HepG2 (cell line): ENCODE data around the gene BTBD3. TPM values are rescaled to one million over a fixed set of nuclear protein-coding genes. Genes with fewer than 3 reads are reported as not detected.

Experiments
- CERS6 ChIP-seq: sonication (generic); formaldehyde crosslinking; IDR thresholded peaks from 2 replicates; pipeline ENCODE4 v1.5.0; 2020; ENCODE audit warnings: missing genetic modification reagents
- FLYWCH1 ChIP-seq: sonication (generic); formaldehyde crosslinking; IDR thresholded peaks from 2 replicates; pipeline ENCODE4 v1.8.1; 2023; ENCODE audit warnings: mild to moderate bottlenecking, missing genetic modification reagents
- FOXO1 ChIP-seq: sonication (generic); formaldehyde crosslinking; IDR thresholded peaks from 2 replicates; pipeline ENCODE4 v1.4.0; 2020; ENCODE audit warnings: missing genetic modification reagents
- MED1 ChIP-seq: sonication (generic); formaldehyde crosslinking; IDR thresholded peaks from 2 replicates; pipeline ENCODE4 v1.4.0; 2020; ENCODE audit warnings: missing genetic modification reagents
- NR3C1 ChIP-seq: sonication (generic); formaldehyde crosslinking; IDR thresholded peaks from 2 replicates; pipeline ENCODE4 v1.4.0; 2020; ENCODE audit warnings: missing genetic modification reagents
- PHB2 ChIP-seq: fragments of 450-650 bp; IDR thresholded peaks from 2 replicates; pipeline ENCODE4 v1.6.1; 2018; ENCODE audit not compliant: partially characterized antibody
- SIN3A ChIP-seq: IDR thresholded peaks from 2 replicates; pipeline ENCODE4 v1.6.1; 2011; ENCODE audit warnings: low read depth, mild to moderate bottlenecking, control low read depth, low read length, borderline replicate concordance
- SOX6 ChIP-seq, 2 experiments: fragments of 450-650 bp in 1 of 2; sonication (generic) in 1 of 2; formaldehyde crosslinking in 1 of 2; IDR thresholded peaks; 2 replicates each; pipeline versions ENCODE4 v1.4.0 to v1.6.1; 2017 to 2020; ENCODE audit warnings: antibody characterized with exemption in 1 of 2, mild to moderate bottlenecking in 1 of 2, missing genetic modification reagents in 1 of 2
- WIZ ChIP-seq: sonication (generic); formaldehyde crosslinking; IDR thresholded peaks from 2 replicates; pipeline ENCODE4 v1.5.1; 2020; ENCODE audit warnings: mild to moderate bottlenecking, missing genetic modification reagents
- ZMYM2 ChIP-seq: sonication (generic); formaldehyde crosslinking; IDR thresholded peaks from 2 replicates; pipeline ENCODE4 v1.8.0; 2022; ENCODE audit warnings: mild to moderate bottlenecking, missing genetic modification reagents
- ZNF235 ChIP-seq: sonication (generic); formaldehyde crosslinking; IDR thresholded peaks from 2 replicates; pipeline ENCODE4 v1.8.1; 2023; ENCODE audit warnings: mild to moderate bottlenecking, missing genetic modification reagents, borderline replicate concordance
- ZNF333 ChIP-seq: sonication (generic); formaldehyde crosslinking; IDR thresholded peaks from 2 replicates; pipeline ENCODE4 v1.4.0; 2020; ENCODE audit warnings: mild to moderate bottlenecking, missing genetic modification reagents, borderline replicate concordance
- ZNF451 ChIP-seq: sonication (generic); formaldehyde crosslinking; IDR thresholded peaks from 2 replicates; pipeline ENCODE4 v1.5.0; 2020; ENCODE audit warnings: mild to moderate bottlenecking, missing genetic modification reagents
- ZNF674 ChIP-seq: sonication (generic); formaldehyde crosslinking; IDR thresholded peaks from 2 replicates; pipeline ENCODE4 v1.5.0; 2020; ENCODE audit warnings: low read depth, mild to moderate bottlenecking, missing genetic modification reagents
- ZNF746 ChIP-seq: sonication (generic); formaldehyde crosslinking; IDR thresholded peaks from 2 replicates; pipeline ENCODE4 v1.8.0; 2022; ENCODE audit warnings: mild to moderate bottlenecking, missing genetic modification reagents
- ZNF749 ChIP-seq: sonication (generic); formaldehyde crosslinking; IDR thresholded peaks from 2 replicates; pipeline ENCODE4 v1.8.0; 2022; ENCODE audit warnings: mild to moderate bottlenecking, missing genetic modification reagents, moderate library complexity, borderline replicate concordance
- ZNF773 ChIP-seq: sonication (generic); formaldehyde crosslinking; IDR thresholded peaks from 2 replicates; pipeline ENCODE4 v1.4.0; 2020; ENCODE audit warnings: missing genetic modification reagents, borderline replicate concordance
- ZSCAN5A ChIP-seq: sonication (generic); formaldehyde crosslinking; IDR thresholded peaks from 2 replicates; pipeline ENCODE4 v1.8.0; 2022; ENCODE audit warnings: mild to moderate bottlenecking, missing genetic modification reagents, borderline replicate concordance
- polyA plus RNA-seq, 8 experiments: library from polyadenylated mRNA; depleted of rRNA in 3 of 8; stranded (reverse) in 7 of 8; unstranded in 1 of 8; fragments of >200 nt; fragmentation: Illumina TruSeq in 4 of 8; extraction: Trizol in 4 of 8; gene quantifications; 2 replicates each; pipeline versions ENCODE4 v1.2.1 to v1.2.3, GENCODE V29; 2011 to 2016; ENCODE audit warnings: low read depth in 4 of 8, missing spikeins in 1 of 8, mixed read lengths in 1 of 8; ENCODE audit not compliant: insufficient read depth in 1 of 8
- total RNA-seq, 5 experiments: library from RNA; depleted of rRNA; stranded (reverse); fragments of >200 nt; fragmentation: Illumina TruSeq; extraction: Trizol; gene quantifications; 2 replicates each; pipeline ENCODE4 v1.2.3, GENCODE V29; 2016; ENCODE audit warnings: low read depth in 1 of 5
- TF ChIP-seq, protein P1 (sequence below): sonication (generic); formaldehyde crosslinking; IDR thresholded peaks from 2 replicates; pipeline ENCODE4 v1.5.1; 2020; ENCODE audit warnings: mild to moderate bottlenecking, missing genetic modification reagents, borderline replicate concordance
- TF ChIP-seq, protein P2 (sequence below): sonication (generic); formaldehyde crosslinking; IDR thresholded peaks from 2 replicates; pipeline ENCODE4; 2020; ENCODE audit warnings: missing genetic modification reagents, mild to moderate bottlenecking, borderline replicate concordance
- TF ChIP-seq, protein P3 (sequence below): sonication (generic); formaldehyde crosslinking; IDR thresholded peaks from 2 replicates; pipeline ENCODE4 v1.4.0; 2020; ENCODE audit warnings: mild to moderate bottlenecking, missing genetic modification reagents, borderline replicate concordance

Gene BTBD3
- total and polyA plus RNA-seq, 2 of the 13 experiments (the other 11 are each of a cell fraction or from before 2014, with no cell fraction given): 32.2 to 41.8 TPM

- TF ChIP-seq FOXO1 (peak; percentile 39), FLYWCH1 (CRISPR knock-in tag) (no peak), ZNF749 (CRISPR knock-in tag) (no peak), NR3C1 (CRISPR knock-in tag) (no peak), WIZ (CRISPR knock-in tag) (no peak), ZNF333 (CRISPR knock-in tag) (no peak), ZMYM2 (CRISPR knock-in tag) (no peak), CERS6 (no peak), MED1 (CRISPR knock-in tag) (peak; percentile 60), ZNF235 (no peak), ZNF451 (CRISPR knock-in tag) (peak; percentile 90; the same call in 1 of the 2 replicates), ZNF674 (CRISPR knock-in tag) (peak; percentile 86; the same call in 1 of the 2 replicates), SOX6 (IDR thresholded peaks at IDR 0.05) (no peak), SOX6 (CRISPR knock-in tag; IDR thresholded peaks at IDR 0.05) (no peak), ZNF773 (no peak), ZNF746 (CRISPR knock-in tag) (no peak), ZSCAN5A (CRISPR knock-in tag) (peak; percentile 67; the same call in 1 of the 2 replicates), SIN3A (no peak), PHB2 (no peak)
- TF ChIP-seq, protein P1, sequence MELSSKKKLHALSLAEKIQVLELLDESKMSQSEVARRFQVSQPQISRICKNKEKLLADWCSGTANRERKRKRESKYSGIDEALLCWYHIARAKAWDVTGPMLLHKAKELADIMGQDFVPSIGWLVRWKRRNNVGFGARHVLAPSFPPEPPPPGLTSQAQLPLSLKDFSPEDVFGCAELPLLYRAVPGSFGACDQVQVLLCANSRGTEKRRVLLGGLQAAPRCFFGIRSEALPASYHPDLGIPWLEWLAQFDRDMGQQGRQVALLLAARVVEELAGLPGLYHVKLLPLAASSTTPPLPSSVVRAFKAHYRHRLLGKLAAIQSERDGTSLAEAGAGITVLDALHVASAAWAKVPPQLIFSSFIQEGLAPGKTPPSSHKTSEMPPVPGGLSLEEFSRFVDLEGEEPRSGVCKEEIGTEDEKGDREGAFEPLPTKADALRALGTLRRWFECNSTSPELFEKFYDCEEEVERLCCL (CRISPR knock-in tag): no peak
- TF ChIP-seq, protein P2, sequence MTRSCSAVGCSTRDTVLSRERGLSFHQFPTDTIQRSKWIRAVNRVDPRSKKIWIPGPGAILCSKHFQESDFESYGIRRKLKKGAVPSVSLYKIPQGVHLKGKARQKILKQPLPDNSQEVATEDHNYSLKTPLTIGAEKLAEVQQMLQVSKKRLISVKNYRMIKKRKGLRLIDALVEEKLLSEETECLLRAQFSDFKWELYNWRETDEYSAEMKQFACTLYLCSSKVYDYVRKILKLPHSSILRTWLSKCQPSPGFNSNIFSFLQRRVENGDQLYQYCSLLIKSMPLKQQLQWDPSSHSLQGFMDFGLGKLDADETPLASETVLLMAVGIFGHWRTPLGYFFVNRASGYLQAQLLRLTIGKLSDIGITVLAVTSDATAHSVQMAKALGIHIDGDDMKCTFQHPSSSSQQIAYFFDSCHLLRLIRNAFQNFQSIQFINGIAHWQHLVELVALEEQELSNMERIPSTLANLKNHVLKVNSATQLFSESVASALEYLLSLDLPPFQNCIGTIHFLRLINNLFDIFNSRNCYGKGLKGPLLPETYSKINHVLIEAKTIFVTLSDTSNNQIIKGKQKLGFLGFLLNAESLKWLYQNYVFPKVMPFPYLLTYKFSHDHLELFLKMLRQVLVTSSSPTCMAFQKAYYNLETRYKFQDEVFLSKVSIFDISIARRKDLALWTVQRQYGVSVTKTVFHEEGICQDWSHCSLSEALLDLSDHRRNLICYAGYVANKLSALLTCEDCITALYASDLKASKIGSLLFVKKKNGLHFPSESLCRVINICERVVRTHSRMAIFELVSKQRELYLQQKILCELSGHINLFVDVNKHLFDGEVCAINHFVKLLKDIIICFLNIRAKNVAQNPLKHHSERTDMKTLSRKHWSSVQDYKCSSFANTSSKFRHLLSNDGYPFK (CRISPR knock-in tag): no peak
- TF ChIP-seq, protein P3, sequence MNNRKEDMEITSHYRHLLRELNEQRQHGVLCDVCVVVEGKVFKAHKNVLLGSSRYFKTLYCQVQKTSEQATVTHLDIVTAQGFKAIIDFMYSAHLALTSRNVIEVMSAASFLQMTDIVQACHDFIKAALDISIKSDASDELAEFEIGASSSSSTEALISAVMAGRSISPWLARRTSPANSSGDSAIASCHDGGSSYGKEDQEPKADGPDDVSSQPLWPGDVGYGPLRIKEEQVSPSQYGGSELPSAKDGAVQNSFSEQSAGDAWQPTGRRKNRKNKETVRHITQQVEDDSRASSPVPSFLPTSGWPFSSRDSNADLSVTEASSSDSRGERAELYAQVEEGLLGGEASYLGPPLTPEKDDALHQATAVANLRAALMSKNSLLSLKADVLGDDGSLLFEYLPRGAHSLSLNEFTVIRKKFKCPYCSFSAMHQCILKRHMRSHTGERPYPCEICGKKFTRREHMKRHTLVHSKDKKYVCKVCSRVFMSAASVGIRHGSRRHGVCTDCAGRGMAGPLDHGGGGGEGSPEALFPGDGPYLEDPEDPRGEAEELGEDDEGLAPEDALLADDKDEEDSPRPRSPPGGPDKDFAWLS (CRISPR knock-in tag): no peak
Measured at GRCh38 chr20:11890331-11891076, 27.2 kb upstream of the BTBD3 start (continued).
